PC-9 (cell line): ENCODE measurements around the gene STAB2. TPM values are rescaled to one million over a fixed set of nuclear protein-coding genes. Genes with fewer than 3 reads are reported as not detected.

Source experiments
- BruUV-seq: library from RNA; stranded (reverse); fragments of 400-500 nt; replicated peaks from 2 replicates; lab custom pipeline; 2021; lab: Mats Ljungman, UMichigan
- CTCF ChIA-PET: fragments of 300-600 bp; sonication (Branson Sonifier 250); formaldehyde crosslinking; loops from one replicate; lab custom pipeline; 2022; ENCODE audit warnings: antibody characterized with exemption; lab: Charles Lee
- POLR2A ChIA-PET: fragments of 300-600 bp; sonication (Branson Sonifier 250); formaldehyde crosslinking; loops from one replicate; lab custom pipeline; 2022; ENCODE audit warnings: antibody characterized with exemption; ENCODE audit not compliant: unreplicated experiment; lab: Charles Lee
- DNase-seq, 2 experiments: peaks; one replicate each; pipeline versions ENCODE4 v3.0.0 to v3.0.0-alpha.2; 2015 to 2022; ENCODE audit warnings: mixed read lengths in 1 of 2
- H2AFZ ChIP-seq: fragments of 200-600 bp; sonication (generic); 2 replicates; pipeline ENCODE4 v1.8.1; 2017; ENCODE audit warnings: antibody characterized with exemption
- H3F3A ChIP-seq: fragments of 200-600 bp; sonication (generic); 2 replicates; pipeline ENCODE4 v1.8.1; 2017; ENCODE audit warnings: antibody characterized with exemption, mild to moderate bottlenecking, low read depth; ENCODE audit not compliant: insufficient read depth
- H3K27ac ChIP-seq: fragments of 200-600 bp; sonication (generic); 2 replicates; pipeline ENCODE4 v1.6.1; 2016; ENCODE audit warnings: mixed run types
- H3K27me3 ChIP-seq: fragments of 200-600 bp; sonication (generic); 2 replicates; pipeline ENCODE4 v1.6.1; 2016; ENCODE audit warnings: low read depth, mixed run types; ENCODE audit not compliant: insufficient read depth
- H3K36me3 ChIP-seq: fragments of 200-600 bp; sonication (generic); 2 replicates; pipeline ENCODE4 v1.6.1; 2016; ENCODE audit warnings: low read depth, mixed run types
- H3K4me1 ChIP-seq: fragments of 200-600 bp; sonication (generic); replicated peaks from 2 replicates; pipeline ENCODE4 v1.6.1; 2016; ENCODE audit warnings: mixed run types; ENCODE audit not compliant: insufficient read depth
- H3K4me2 ChIP-seq: fragments of 200-600 bp; sonication (generic); 2 replicates; pipeline ENCODE4 v1.6.1; 2017; ENCODE audit warnings: mixed run types
- H3K4me3 ChIP-seq: fragments of 200-600 bp; sonication (generic); 2 replicates; pipeline ENCODE4 v1.6.1; 2016; ENCODE audit warnings: mixed run types
- H3K79me2 ChIP-seq: fragments of 200-600 bp; sonication (generic); 2 replicates; pipeline ENCODE4 v1.6.1; 2017; ENCODE audit warnings: low read depth, mixed run types
- H3K9me2 ChIP-seq: fragments of 200-600 bp; sonication (generic); 2 replicates; pipeline ENCODE4 v1.8.1; 2017; ENCODE audit warnings: mild to moderate bottlenecking; ENCODE audit not compliant: insufficient read depth
- H3K9me3 ChIP-seq: fragments of 200-600 bp; sonication (generic); 2 replicates; pipeline ENCODE4 v1.8.1; 2016; ENCODE audit warnings: low read depth; ENCODE audit not compliant: insufficient read depth
- H4K20me1 ChIP-seq: fragments of 200-600 bp; sonication (generic); 2 replicates; pipeline ENCODE4 v1.8.1; 2017; ENCODE audit not compliant: insufficient read depth
- EZH2 ChIP-seq: fragments of 200-600 bp; sonication (generic); IDR thresholded peaks from 2 replicates; pipeline ENCODE4 v1.8.0; 2017; ENCODE audit warnings: antibody characterized with exemption, low read depth
- intact Hi-C: fragments of 100-400 bp; cut with micrococcal nuclease; formaldehyde crosslinking; loops from one replicate; pipeline ENCODE4 v1.10.0; 2022; ENCODE audit not compliant: unreplicated experiment
- total RNA-seq: library from RNA; stranded (reverse); gene quantifications from 2 replicates; pipeline ENCODE4 v1.2.3, GENCODE V29; 2021
- TF ChIP-seq, protein P1 (sequence below): fragments of 200-600 bp; sonication (generic); conservative IDR thresholded peaks from 2 replicates; pipeline ENCODE4 v1.6.1; 2017; ENCODE audit warnings: mixed run types, antibody characterized with exemption, mild to moderate bottlenecking, moderate library complexity

Gene STAB2
- total RNA-seq, 1 experiment from 2014 or later = not detected

DNA sequence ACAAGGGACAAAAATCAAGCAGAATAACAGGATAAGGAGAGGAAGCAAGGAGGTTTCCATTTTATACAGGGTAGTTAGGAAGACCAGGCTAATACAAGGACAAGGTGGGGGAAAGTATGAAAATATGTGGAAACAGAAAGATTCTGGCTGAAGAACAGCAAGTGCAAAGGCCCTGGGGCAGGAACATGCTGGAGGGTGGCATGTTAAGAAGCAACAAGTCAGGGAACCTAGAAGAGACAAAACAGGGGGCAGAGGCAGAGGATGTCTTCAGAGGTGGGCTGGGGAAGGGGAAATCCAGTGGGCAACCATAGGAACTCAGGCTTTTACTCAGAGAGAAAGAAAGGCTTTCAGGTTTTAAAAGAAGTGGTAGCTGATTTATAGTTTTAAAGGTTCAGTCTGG is 199.1 kb downstream of the STAB2 start:
- Histone ChIP-seq H3K9me2 (no peaks in the 10 kb centered on the region), H3K79me2 (no peaks in the 10 kb centered on the region), H3K4me1 (peaks cover 2% of the 10 kb centered on the region; the same call in 1 of the 2 replicates), H3K4me3 (no peak overlapping the region), H3K9me3 (no peaks in the 10 kb centered on the region), H3K4me2 (no peak overlapping the region), H2AFZ (no peak overlapping the region), H3K27ac (no peak overlapping the region), H3K27me3 (no peaks in the 10 kb centered on the region), H3K36me3 (0 out of 2 replicates have a peak, but pooled peaks cover 7% of the 10 kb centered on the region), H3F3A (peaks cover 4% of the 10 kb centered on the region; the same call in 1 of the 2 replicates), H4K20me1 (no peaks in the 10 kb centered on the region)
- TF ChIP-seq EZH2 = no peak
- TF ChIP-seq, protein P1, sequence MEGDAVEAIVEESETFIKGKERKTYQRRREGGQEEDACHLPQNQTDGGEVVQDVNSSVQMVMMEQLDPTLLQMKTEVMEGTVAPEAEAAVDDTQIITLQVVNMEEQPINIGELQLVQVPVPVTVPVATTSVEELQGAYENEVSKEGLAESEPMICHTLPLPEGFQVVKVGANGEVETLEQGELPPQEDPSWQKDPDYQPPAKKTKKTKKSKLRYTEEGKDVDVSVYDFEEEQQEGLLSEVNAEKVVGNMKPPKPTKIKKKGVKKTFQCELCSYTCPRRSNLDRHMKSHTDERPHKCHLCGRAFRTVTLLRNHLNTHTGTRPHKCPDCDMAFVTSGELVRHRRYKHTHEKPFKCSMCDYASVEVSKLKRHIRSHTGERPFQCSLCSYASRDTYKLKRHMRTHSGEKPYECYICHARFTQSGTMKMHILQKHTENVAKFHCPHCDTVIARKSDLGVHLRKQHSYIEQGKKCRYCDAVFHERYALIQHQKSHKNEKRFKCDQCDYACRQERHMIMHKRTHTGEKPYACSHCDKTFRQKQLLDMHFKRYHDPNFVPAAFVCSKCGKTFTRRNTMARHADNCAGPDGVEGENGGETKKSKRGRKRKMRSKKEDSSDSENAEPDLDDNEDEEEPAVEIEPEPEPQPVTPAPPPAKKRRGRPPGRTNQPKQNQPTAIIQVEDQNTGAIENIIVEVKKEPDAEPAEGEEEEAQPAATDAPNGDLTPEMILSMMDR = no peak
- ChIA-PET CTCF (no interaction called here), POLR2A (no interaction called here)
- no TSS peak for BruUV-seq
- intact Hi-C loops = no loop called here
- no peak for DNase-seq

DNA sequence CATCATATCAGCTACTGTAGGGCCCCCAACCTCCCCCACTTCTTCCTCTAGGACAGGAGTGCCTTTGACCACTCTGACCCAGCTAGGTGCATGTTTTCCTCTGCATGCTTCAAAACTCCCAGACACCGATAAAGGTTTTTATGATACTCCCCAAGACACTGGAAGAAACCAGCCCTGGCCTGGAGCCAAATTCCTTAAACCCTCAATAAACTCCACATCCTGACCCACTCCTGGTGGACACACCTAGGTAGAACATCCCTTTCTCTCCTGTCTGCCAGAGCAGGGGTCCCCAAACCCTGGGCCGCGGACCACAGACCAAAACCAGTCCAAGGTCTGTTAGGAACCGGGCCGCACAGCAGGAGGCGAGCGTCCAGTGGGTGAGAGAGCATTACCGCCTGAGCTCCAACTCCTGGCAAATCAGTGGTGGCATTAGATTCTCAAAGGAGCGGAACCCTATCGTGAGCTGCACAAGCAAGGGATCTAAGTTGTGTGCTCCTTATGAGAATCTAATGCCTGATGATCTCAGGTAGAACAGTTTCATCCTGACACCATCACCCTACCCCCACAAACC is 204.4 kb downstream of the STAB2 start:
- intact Hi-C loops = no loop called here
- Histone ChIP-seq H2AFZ (no peak overlapping the region), H3K9me2 (no peaks in the 10 kb centered on the region), H3K36me3 (peaks cover 8% of the 10 kb centered on the region; the same call in 1 of the 2 replicates), H3K9me3 (no peaks in the 10 kb centered on the region), H3F3A (peaks cover 18% of the 10 kb centered on the region; the same call in 1 of the 2 replicates), H4K20me1 (no peaks in the 10 kb centered on the region), H3K4me2 (no peak overlapping the region), H3K79me2 (no peaks in the 10 kb centered on the region), H3K27me3 (no peaks in the 10 kb centered on the region), H3K27ac (no peak overlapping the region), H3K4me1 (peaks cover 21% of the 10 kb centered on the region), H3K4me3 (no peak overlapping the region)
- BruUV-seq = no TSS peak
- ChIA-PET POLR2A (no interaction called here), CTCF (no interaction called here)
- TF ChIP-seq, protein P1 = no peak
- no peak for TF ChIP-seq EZH2
- DNase-seq = no peak

DNA sequence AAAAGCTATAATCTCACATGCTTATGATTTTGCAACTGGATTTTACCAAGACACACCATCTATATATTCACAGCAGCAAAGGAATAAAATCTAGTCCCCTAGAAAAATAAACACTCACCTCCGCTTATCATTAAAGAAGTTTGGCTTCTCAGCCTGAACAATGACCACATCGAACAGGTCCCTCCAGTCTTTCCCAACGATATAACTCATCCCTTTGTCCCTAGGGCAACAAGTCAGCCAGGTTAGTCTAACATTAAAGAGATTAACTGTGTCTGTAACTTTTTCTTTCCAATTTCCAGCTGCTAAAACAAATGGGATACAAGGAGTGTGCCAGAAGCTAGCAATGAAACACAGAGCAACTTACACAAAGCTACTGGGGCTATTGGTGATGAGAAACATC is 206.0 kb downstream of the STAB2 start:
- H2AFZ ChIP-seq = no peak overlapping the region
- H3K4me1 ChIP-seq = peaks cover 22% of the 10 kb centered on the region
- no peaks in the 10 kb centered on the region for H3K27me3 ChIP-seq
- peaks cover 8% of the 10 kb centered on the region; the same call in 1 of the 2 replicates for H3K36me3 ChIP-seq
- no peaks in the 10 kb centered on the region for H4K20me1 ChIP-seq
- peak overlapping the region; percentile 18 for H3K4me2 ChIP-seq
- H3K9me3 ChIP-seq = no peaks in the 10 kb centered on the region
- no peaks in the 10 kb centered on the region for H3K9me2 ChIP-seq
- ChIA-PET POLR2A (no interaction called here), CTCF (interaction anchor here (0.5 to 1.3 kb wide), 2 partner anchors 49 to 208 kb away, joined by 3 read pairs; no protein-coding TSS in a partner anchor)
- no TSS peak for BruUV-seq
- intact Hi-C loops = no loop called here
- TF ChIP-seq, protein P1 = no peak
- no peak for TF ChIP-seq EZH2
- H3K27ac ChIP-seq = no peak overlapping the region
- peaks cover 18% of the 10 kb centered on the region; the same call in 1 of the 2 replicates for H3F3A ChIP-seq
- 0 out of 2 replicates have a peak, but pooled peaks cover 8% of the 10 kb centered on the region for H3K79me2 ChIP-seq
- H3K4me3 ChIP-seq = no peak overlapping the region
- DNase-seq = peak in 1 of 2 experiments; percentile 69
